HG02981 (cell line): ENCODE data around the gene GRAP.
"Not testable (repeated sequence)": the region's sequence is repeated elsewhere in the genome, so short reads cannot be mapped to it uniquely, and the experiment has no call there.

Source experiments
- ATAC-seq: cut with Tn5 transposase; IDR thresholded peaks from one replicate; pipeline ENCODE4 v1.9.1; 2021; ENCODE audit warnings: mild to moderate bottlenecking, moderate library complexity; ENCODE audit not compliant: unreplicated experiment

GRAP gene

GRCh38 chr17:19046782-19047375 is at the start of gene GRAP:
GRAP (minus strand) TSS chr17:19046957; CDS start chr17:19046926, 31 bp downstream.
- not testable (repeated sequence) for ATAC-seq

GRCh38 chr17:19093684-19094438 is 47.1 kb upstream of the GRAP start:
- not testable (repeated sequence) for ATAC-seq

DNA sequence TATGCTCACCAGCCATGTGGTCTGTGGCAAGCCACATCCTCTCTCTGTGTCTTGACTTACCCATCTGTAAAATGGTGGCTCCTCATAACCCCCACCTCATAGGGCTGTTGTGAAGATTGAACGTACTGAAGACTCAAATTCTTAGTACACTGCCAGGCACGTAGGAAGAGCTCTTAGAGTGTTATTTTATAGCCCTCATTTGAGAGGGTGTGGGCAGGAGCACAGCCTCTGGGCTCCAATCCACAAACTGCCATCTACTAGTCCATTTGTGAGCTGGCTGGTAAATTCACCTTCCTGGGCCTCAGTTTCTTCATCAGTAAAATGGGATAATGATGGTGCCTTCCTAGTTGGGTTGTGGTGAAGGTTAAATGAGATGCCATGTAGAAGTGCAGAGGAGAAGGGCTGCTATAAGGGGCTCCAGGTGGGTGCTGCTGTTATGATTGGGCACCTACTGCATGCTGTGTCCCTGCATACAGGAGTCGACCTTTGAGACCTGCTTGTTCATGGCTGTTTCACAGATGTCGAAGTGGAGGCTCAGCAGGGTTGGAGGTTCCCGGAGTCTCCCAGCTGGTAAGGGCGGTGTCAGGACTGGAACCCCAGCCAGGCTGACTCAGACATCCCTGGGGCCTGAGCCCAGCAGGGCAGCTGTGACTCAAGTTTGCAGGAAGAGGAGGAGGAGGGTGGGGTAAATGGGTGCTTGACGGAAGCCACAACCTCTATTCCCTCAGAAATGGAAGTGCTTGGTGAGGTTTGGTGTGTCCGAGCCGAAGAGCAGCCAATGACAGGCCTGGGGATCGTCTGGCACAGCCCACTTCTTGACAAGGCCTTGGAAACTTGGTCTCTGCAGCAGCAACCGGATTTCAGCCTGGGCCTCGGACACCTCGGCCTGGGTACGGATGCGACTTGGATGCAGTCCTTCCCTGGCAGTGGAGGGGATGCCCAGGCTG is 46.3 kb upstream of the GRAP start:
- not testable (repeated sequence) for ATAC-seq

DNA sequence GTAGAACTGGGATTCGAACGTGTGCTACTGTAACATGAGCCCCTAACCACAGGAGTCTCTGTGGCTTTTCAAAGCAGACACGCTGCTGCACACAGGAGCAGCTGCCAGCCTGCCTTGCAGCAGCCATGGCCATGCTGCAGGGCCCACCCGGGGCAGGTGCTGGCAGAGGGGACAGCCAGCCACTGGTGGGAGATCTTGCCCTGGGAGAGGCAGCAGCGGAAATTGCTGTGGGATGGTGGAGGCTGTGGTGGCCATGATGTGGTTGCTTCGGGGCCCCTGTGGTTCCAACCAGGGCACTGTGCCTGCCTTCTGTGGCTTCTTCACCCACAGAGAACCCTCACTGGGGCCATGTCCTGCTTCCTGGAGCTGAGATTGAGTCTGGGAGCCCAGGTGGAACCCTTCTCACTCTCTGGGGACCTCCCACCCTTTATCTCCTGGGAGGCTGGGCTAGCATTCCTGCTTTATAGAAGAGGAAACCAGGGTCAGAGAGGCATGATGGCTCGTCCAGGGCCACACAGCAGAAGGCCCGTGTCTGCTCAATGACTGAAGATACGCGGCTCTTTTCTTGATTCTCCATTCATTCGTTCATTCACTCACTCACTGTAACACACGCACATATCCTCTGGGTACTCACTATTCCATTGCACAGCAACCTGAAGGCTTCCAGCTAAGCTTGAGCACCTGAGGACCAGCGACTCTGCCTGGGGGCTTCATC is 43.5 kb upstream of the GRAP start:
- ATAC-seq: not testable (repeated sequence)

- ATAC-seq: not testable (repeated sequence)
Observed at GRCh38 chr17:19088804-19089685, 42.3 kb upstream of the GRAP start.

GRCh38 chr17:19077386-19077785 is 30.6 kb upstream of the GRAP start:
- ATAC-seq: not testable (repeated sequence)

- ATAC-seq: not testable (repeated sequence)
Observed at GRCh38 chr17:19076398-19077192, 29.8 kb upstream of the GRAP start.

DNA sequence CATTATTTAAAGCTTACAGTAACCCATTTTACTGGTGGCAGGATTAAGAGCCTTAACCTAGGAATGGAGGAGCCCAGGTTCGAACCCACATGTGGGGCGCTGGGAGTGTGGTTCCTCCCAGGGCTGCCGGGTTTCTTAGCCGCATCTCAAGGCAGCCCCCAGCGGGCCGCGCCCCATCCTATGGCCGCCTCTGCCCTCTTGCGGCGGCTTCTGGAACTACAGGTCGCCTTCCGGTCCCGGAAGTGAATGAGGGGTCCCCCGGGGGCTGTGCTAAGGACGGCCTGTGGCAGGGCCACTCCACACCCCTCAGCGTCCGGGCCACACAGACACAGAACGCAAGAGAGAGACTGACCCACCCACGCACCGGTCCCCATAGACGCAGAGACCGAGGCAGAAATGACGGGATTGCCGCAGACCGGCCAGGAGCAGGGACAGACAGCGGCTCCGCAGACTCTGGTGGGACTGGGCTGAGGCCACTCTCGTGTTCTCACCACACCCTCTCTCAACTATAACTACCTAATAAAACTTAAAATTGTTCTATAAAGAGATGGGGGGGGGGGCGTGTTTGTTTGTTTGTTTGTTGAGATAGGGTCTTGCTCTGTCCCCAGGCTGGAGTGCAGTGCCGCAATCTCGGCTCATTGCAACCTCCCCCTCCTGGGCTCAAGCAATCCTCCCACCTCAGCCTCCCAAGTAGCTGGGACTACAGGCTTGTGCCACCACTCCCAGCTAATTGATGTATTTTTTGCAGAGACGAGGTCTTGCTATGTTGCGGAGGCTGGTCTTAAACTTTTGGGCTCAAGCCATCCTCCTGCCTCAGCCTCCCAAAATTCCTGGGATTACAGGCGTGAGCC is 23.8 kb upstream of the GRAP start:
- peak; percentile 48 for ATAC-seq

DNA sequence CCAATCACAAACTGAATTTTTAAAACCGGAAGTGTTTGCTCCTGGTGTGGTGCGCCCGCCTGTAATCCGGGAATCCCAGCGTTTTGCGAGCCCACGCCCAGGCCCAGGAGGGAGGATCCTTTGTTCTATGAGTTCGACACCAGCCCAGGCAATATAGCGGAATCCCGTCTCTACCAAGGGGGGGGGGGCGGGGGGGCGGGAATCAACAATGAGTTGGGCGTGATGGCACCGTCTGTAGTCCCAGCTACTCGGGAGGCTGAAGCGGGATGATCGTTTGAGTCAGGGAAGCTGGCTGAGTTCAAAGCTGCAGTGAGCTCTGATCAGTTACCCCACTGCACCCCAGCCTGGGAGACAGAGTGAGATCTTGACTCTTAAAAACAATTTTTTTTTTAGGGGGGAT is 17.6 kb upstream of the GRAP start:
- ATAC-seq: not testable (repeated sequence)

- ATAC-seq: not testable (repeated sequence)
Observed at GRCh38 chr17:19063326-19063956, 16.7 kb upstream of the GRAP start.

DNA sequence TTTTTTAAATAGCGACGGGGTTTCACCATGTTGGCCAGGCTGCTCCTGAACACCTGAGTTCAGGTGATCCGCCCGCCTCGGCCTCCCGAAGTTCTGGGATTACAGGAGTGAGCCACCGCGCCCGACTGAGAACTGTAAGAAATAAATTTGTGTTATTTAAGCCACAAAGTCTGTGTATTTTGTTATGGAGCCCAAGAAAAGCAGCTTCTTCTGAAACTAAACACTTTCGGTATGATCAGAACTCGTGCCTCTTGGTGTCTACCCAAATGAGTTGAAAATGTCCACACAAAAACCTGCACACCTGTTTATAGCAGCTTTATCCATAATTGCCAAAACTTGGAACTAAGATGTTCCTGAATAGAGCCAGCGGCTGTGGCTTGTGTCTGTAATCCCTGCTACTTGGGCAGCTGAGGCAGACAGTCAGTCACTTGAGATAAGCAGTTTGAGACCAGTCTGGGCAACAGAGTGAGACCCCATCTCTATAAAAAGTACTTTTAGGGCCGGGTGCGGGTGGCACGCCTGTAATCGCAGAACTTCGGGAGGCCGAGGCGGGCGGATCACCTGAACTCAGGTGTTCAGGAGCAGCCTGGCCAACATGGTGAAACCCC is 16.1 kb upstream of the GRAP start:
- not testable (repeated sequence) for ATAC-seq

GRCh38 chr17:19062009-19062717 is 15.4 kb upstream of the GRAP start:
- ATAC-seq: not testable (repeated sequence)

DNA sequence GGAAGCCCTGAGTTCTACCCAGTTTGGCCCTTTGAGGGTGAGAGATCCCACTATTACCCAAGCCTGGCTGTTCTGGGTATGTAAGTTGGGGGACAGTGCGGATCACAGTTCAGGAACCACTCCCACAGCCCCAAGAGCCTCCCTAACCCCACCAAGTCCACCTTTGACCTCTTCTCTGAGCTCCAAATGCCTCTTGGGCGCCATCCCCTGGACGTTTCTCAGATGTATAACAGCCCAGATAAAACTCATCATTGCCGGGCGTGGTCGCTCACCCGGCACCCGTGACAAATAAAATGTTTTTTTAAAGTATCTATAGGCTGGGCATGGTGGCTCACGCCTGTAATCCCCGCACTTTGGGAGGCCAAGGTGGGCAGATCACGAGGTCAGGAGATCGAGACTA is 8.7 kb upstream of the GRAP start:
- not testable (repeated sequence) for ATAC-seq

- ATAC-seq: not testable (repeated sequence)
Observed at GRCh38 chr17:19048826-19049225, 2.1 kb upstream of the GRAP start.

DNA sequence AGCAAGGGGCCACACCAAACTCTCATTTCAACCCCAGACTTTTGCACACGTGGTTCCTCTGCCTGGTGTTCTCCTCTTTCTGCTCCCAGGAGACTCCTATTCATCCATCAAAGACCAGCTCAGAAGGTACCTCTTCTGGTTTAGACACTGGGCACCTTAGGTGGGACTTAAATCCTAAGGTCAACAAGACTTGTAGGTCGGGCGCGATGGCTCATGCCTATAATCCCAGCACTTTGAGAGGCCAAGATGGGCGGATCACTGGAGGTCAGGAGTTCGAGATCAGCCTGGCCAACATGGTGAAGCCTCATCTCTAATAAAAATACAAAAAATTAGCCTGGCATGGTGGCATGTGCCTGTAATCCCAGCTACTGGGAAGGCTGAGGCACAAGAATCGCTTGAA is 753 bp upstream of the GRAP start:
- not testable (repeated sequence) for ATAC-seq

- ATAC-seq: not testable (repeated sequence)
Observed at GRCh38 chr17:19044643-19045042, 2.1 kb downstream of the GRAP start.
